PFSK-1 (cell line): ENCODE data around the gene DCAF12L2. TPM values are rescaled to one million over a fixed set of nuclear protein-coding genes. Genes with fewer than 3 reads are reported as not detected.

Experiments
- FOXP2 ChIP-seq: optimal IDR thresholded peaks from 2 replicates; pipeline ENCODE3; 2011; ENCODE audit warnings: borderline replicate concordance, control low read depth, inconsistent platforms; ENCODE audit not compliant: insufficient read depth; ENCODE audit errors: extremely low read length, extremely low read depth
- POLR2AphosphoS5 ChIP-seq: IDR thresholded peaks from 2 replicates; pipeline ENCODE4 v1.6.1; 2012; ENCODE audit warnings: low read depth, mild to moderate bottlenecking, control low read depth, low read length, moderate library complexity
- REST ChIP-seq, 2 experiments: IDR thresholded peaks; 2 replicates each; pipeline versions ENCODE4 v1.6.1 to v1.8.0; 2011 to 2012; ENCODE audit warnings: low read depth in 2 of 2, low read length in 2 of 2, control low read depth in 1 of 2, inconsistent platforms in 1 of 2, mild to moderate bottlenecking in 1 of 2, moderate library complexity in 1 of 2; ENCODE audit not compliant: insufficient read depth in 1 of 2
- SIN3A ChIP-seq: IDR thresholded peaks from 2 replicates; pipeline ENCODE4 v1.6.1; 2012; ENCODE audit warnings: mild to moderate bottlenecking, low read length, moderate library complexity, borderline replicate concordance; ENCODE audit not compliant: insufficient read depth
- TAF1 ChIP-seq: IDR thresholded peaks from 2 replicates; pipeline ENCODE4 v1.6.1; 2012; ENCODE audit warnings: low read length, control low read depth, borderline replicate concordance; ENCODE audit not compliant: insufficient read depth
- polyA plus RNA-seq: library from polyadenylated mRNA; unstranded; fragments of >200 nt; gene quantifications from one replicate; pipeline ENCODE4 v1.2.1, GENCODE V29; 2012; ENCODE audit warnings: low read depth, missing spikeins; ENCODE audit not compliant: insufficient read length

DCAF12L2 gene
- polyA plus RNA-seq, result 0.60 TPM

- TF ChIP-seq TAF1, result no peak
- TF ChIP-seq POLR2AphosphoS5, result no peak
- no peak for TF ChIP-seq SIN3A
- no peak for TF ChIP-seq REST (IDR thresholded peaks at IDR 0.05; ENCODE audit: insufficient read depth in 1 of 2, low read depth in 2 of 2, low read length in 2 of 2)
- no peak for TF ChIP-seq FOXP2
Measured at GRCh38 chrX:126165721-126166461, at the start of gene DCAF12L2. TSS of gene DCAF12L2 (minus strand) at chrX:126166289. CDS start at chrX:126165924, 365 bp downstream.

- TF ChIP-seq TAF1 (no peak), POLR2AphosphoS5 (no peak), FOXP2 (no peak)
Measured at GRCh38 chrX:126177133-126177840, 11.2 kb upstream of the DCAF12L2 start.

GRCh38 chrX:126170720-126171119 is 4.6 kb upstream of the DCAF12L2 start:
- TF ChIP-seq TAF1, result no peak
- TF ChIP-seq FOXP2, result no peak
- TF ChIP-seq REST (IDR thresholded peaks at IDR 0.05; ENCODE audit: insufficient read depth in 1 of 2, low read depth in 2 of 2, low read length in 2 of 2), result no peak
- TF ChIP-seq SIN3A, result no peak
- TF ChIP-seq POLR2AphosphoS5, result no peak

- no peak for TF ChIP-seq POLR2AphosphoS5
- TF ChIP-seq SIN3A, result no peak
- TF ChIP-seq TAF1, result no peak
- no peak for TF ChIP-seq REST (IDR thresholded peaks at IDR 0.05; ENCODE audit: insufficient read depth in 1 of 2, low read depth in 2 of 2, low read length in 2 of 2)
Measured at GRCh38 chrX:126167560-126167959, 1.5 kb upstream of the DCAF12L2 start.

GRCh38 chrX:126165401-126165720 is 728 bp downstream of the DCAF12L2 start:
- TF ChIP-seq POLR2AphosphoS5, result no peak

- TF ChIP-seq REST (IDR thresholded peaks at IDR 0.05; ENCODE audit: insufficient read depth in 1 of 2, low read depth in 2 of 2, low read length in 2 of 2), result no peak
- TF ChIP-seq POLR2AphosphoS5, result no peak
- no peak for TF ChIP-seq SIN3A
- no peak for TF ChIP-seq FOXP2
- TF ChIP-seq TAF1, result no peak
Measured at GRCh38 chrX:126164689-126165400, 1.2 kb downstream of the DCAF12L2 start.
